HEK293T (cell line): ENCODE measurements around the gene PIK3CB.

ENCODE experiments used
- ARNT ChIP-seq: fragments of 450-650 bp; IDR thresholded peaks from 2 replicates; pipeline ENCODE4 v1.6.1; 2017; ENCODE audit warnings: mild to moderate bottlenecking
- BHLHE40 ChIP-seq: fragments of 450-650 bp; IDR thresholded peaks from 2 replicates; pipeline ENCODE4 v1.6.1; 2016; ENCODE audit warnings: mild to moderate bottlenecking, moderate library complexity, borderline replicate concordance
- ELF4 ChIP-seq: fragments of 450-650 bp; IDR thresholded peaks from 2 replicates; pipeline ENCODE4 v1.6.1; 2017; ENCODE audit warnings: antibody characterized with exemption
- FOXA1 ChIP-seq: fragments of 450-650 bp; IDR thresholded peaks from 2 replicates; pipeline ENCODE4 v1.6.1; 2016; ENCODE audit warnings: mild to moderate bottlenecking
- FOXK2 ChIP-seq: fragments of 450-650 bp; IDR thresholded peaks from 2 replicates; pipeline ENCODE4 v1.6.1; 2016; ENCODE audit warnings: mild to moderate bottlenecking
- FOXM1 ChIP-seq: fragments of 450-650 bp; IDR thresholded peaks from 2 replicates; pipeline ENCODE4 v1.6.1; 2017; ENCODE audit warnings: mild to moderate bottlenecking, borderline replicate concordance
- HDGF ChIP-seq: fragments of 450-650 bp; IDR thresholded peaks from 2 replicates; pipeline ENCODE4 v1.6.1; 2017; ENCODE audit warnings: antibody characterized with exemption, borderline replicate concordance
- LEF1 ChIP-seq: fragments of 450-650 bp; IDR thresholded peaks from 2 replicates; pipeline ENCODE4 v1.6.1; 2017; ENCODE audit warnings: mild to moderate bottlenecking, borderline replicate concordance
- NFRKB ChIP-seq: fragments of 450-650 bp; IDR thresholded peaks from 2 replicates; pipeline ENCODE4 v1.6.1; 2016; ENCODE audit warnings: mild to moderate bottlenecking, moderate library complexity
- SP1 ChIP-seq: fragments of 450-650 bp; IDR thresholded peaks from 2 replicates; pipeline ENCODE4 v1.6.1; 2017
- SUZ12 ChIP-seq: fragments of 450-650 bp; IDR thresholded peaks from 2 replicates; pipeline ENCODE4 v1.6.1; 2016; ENCODE audit warnings: mild to moderate bottlenecking

GRCh38 chr3:138835397-138835757 is 649 bp upstream of the PIK3CB start:
- TF ChIP-seq SP1 (no peak), FOXK2 (no peak), SUZ12 (no peak), BHLHE40 (no peak), ELF4 (no peak), HDGF (no peak), NFRKB (no peak), FOXM1 (no peak), LEF1 (no peak), ARNT (no peak), FOXA1 (no peak)
